ENCODE measurements around the gene ARL8A.

DNA sequence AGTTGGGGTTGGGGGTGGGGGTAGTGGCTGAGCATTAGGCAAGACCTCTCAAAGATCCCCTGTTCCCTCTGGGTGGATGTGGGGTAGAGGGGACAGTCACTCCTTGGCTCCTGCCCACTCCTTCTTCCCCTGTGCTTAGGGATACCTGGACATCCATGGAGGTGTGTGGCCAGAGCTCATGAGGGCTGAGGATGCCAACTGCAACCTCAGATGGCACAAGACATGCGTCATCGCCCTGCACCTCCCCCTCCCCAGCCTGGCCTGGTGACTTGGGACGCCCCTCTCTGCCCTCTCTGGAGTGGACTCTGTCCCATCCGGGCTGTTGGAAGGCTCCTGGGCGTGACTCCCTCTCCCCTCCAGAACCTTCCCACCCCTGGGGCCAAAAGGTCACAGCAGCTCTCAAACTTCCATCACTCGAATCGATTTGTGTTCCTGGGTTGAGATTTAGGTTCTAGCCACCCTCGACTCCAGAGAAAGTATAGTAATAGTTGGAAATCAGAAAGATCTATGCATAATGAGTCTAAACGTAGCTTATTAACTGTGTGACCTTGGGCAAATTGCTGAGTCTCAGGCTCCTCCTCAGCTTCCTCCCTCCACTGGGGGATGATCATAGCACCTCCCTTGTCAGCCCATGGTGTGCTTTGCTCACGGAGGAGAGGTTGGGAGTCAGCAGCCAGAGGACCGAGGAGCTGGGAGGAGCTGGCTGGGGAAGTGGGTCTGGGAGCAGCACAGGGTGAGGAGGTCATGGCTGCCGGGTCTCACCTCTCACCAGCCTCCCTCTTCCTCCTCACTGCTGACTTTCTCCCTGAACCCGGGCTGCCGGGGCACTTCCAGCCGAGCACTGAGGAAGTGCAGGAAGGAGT, 18.1 kb upstream of the ARL8A start:
- TF ChIP-seq CTCF (IDR thresholded peaks at IDR 0.05) (no peak), POLR2AphosphoS5 (IDR thresholded peaks at IDR 0.05) (no peak), EP300 (IDR thresholded peaks at IDR 0.05) (no peak), POLR2A (IDR thresholded peaks at IDR 0.05) (no peak)
